ENCODE measurements around the gene ERBB4. TPM values are rescaled to one million over a fixed set of nuclear protein-coding genes. Genes with fewer than 3 reads are reported as not detected.
A peak's percentile ranks its signal among the peaks of the same experiment; 100 is the strongest.

ERBB4 gene
- total RNA-seq, 6 donors from 2014 or later = 3.3 to 24.2 (median 11.7) TPM

- TF ChIP-seq POLR2A (IDR thresholded peaks at IDR 0.05) (no peak), CTCF (IDR thresholded peaks at IDR 0.05) (no peak), EP300 (IDR thresholded peaks at IDR 0.05) (no peak), POLR2AphosphoS5 (IDR thresholded peaks at IDR 0.05) (no peak)
- 24 to 60% methylated on average over 2 of the region's 2 CpGs for WGBS, 2 donors
- no peaks in the 10 kb centered on the region for H3K36me3 ChIP-seq
- no peak overlapping the region for H3K4me3 ChIP-seq
- no peaks in the 10 kb centered on the region for H3K27me3 ChIP-seq
- ATAC-seq (ENCODE audit: low FRiP score in 2 of 2) (no peak), DNase-seq (no peak)
- H3K4me1 ChIP-seq = no peaks in the 10 kb centered on the region
- H3K27ac ChIP-seq = no peak overlapping the region
- H3K9me3 ChIP-seq = no peaks in the 10 kb centered on the region
These were observed 309.8 kb downstream of the ERBB4 start for GRCh38 chr2:212228743-212229171.

DNA sequence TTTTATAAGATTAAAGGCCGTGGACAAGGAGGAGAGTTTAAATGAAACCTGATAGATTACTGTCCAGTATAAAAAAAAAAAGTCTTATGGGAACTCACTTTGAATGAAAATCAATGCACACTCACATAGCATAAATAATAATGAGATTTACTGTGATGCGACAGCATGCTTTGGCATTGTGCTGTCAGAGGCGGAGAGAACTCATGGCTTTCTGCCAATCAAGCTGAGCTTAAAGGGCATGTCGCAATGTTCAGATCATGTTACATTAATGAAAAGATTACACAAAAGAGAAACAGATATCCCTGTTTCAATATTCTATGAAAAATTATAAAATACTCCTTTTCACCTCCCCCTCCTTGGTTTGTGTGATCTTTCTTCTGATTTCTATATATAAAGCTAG is 310.8 kb downstream of the ERBB4 start:
- H3K27ac ChIP-seq = no peak overlapping the region
- no peaks in the 10 kb centered on the region for H3K36me3 ChIP-seq
- H3K4me1 ChIP-seq = no peaks in the 10 kb centered on the region
- DNase-seq = peak in 1 of 2 donors; percentile 56
- no peaks in the 10 kb centered on the region for H3K9me3 ChIP-seq
- no peak for ATAC-seq (ENCODE audit: low FRiP score in 2 of 2)
- H3K27me3 ChIP-seq = no peaks in the 10 kb centered on the region
- 36 to 38% methylated on average over 4 of the region's 4 CpGs for WGBS, 2 donors
- H3K4me3 ChIP-seq = no peak overlapping the region
- TF ChIP-seq EP300 (IDR thresholded peaks at IDR 0.05) (no peak), POLR2AphosphoS5 (IDR thresholded peaks at IDR 0.05) (no peak), POLR2A (IDR thresholded peaks at IDR 0.05) (no peak), CTCF (IDR thresholded peaks at IDR 0.05) (no peak)

DNA sequence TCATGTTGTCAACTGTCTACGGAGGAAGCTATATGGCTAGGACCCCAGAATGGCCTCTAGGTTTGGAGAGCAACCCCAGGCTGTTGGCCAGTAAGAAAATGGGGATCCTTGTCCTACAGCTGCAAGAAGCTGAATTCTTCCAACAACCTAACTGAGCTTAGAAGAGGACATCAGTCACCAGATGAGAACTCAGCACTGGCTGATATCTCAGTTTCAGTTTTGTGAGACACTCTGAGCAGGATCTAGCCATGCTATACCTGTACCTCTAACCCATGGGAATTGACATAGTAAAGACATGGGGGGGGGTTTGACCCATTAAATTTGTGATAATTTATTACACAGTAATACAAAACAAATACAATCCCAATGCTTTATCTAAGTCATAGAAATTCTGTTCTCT is 312.5 kb downstream of the ERBB4 start:
- TF ChIP-seq EP300 (IDR thresholded peaks at IDR 0.05) (no peak), CTCF (IDR thresholded peaks at IDR 0.05) (no peak), POLR2AphosphoS5 (IDR thresholded peaks at IDR 0.05) (no peak), POLR2A (IDR thresholded peaks at IDR 0.05) (no peak)
- no peak for ATAC-seq (ENCODE audit: low FRiP score in 2 of 2)

DNA sequence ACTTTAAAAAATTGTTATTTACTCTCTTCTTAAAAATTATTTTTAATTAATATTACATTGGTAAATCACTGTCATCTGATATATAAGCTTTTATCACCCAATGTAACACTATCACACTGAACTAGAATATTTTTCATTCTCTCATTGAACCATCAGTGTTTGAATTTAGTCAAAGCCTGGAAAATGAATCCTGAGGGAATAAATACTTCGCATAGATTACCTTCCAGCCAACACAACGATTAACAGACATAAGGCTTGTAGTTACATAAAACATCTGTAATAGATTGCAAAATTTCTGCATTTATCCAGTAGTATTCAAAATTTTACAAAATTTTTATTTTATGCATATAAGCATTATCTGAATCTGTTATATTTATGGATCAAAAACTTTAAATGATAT is 314.9 kb downstream of the ERBB4 start:
- H3K9me3 ChIP-seq = no peaks in the 10 kb centered on the region
- no peaks in the 10 kb centered on the region for H3K36me3 ChIP-seq
- H3K4me3 ChIP-seq = no peak overlapping the region
- no peak overlapping the region for H3K27ac ChIP-seq
- ATAC-seq (ENCODE audit: low FRiP score in 2 of 2) (no peak), DNase-seq (no peak)
- no peaks in the 10 kb centered on the region for H3K4me1 ChIP-seq
- WGBS, 2 donors = 74 to 83% methylated on average over 2 of the region's 2 CpGs
- H3K27me3 ChIP-seq = no peaks in the 10 kb centered on the region
- TF ChIP-seq EP300 (IDR thresholded peaks at IDR 0.05) (no peak), POLR2A (IDR thresholded peaks at IDR 0.05) (no peak), POLR2AphosphoS5 (IDR thresholded peaks at IDR 0.05) (no peak), CTCF (IDR thresholded peaks at IDR 0.05) (no peak)

More for the DNA sequence above, 312.5 kb downstream of the ERBB4 start:
- 89% methylated on average over 1 of the region's 1 CpG for WGBS, 2 donors
- Histone ChIP-seq H3K27me3 (no peaks in the 10 kb centered on the region), H3K27ac (no peak overlapping the region), H3K36me3 (no peaks in the 10 kb centered on the region), H3K4me1 (no peaks in the 10 kb centered on the region), H3K4me3 (no peak overlapping the region), H3K9me3 (no peaks in the 10 kb centered on the region)
- DNase-seq = no peak

- no peaks in the 10 kb centered on the region for H3K36me3 ChIP-seq
- H3K9me3 ChIP-seq = no peaks in the 10 kb centered on the region
- WGBS, 2 donors = 38 to 57% methylated on average over 1 of the region's 1 CpG
- TF ChIP-seq POLR2A (IDR thresholded peaks at IDR 0.05) = no peak
- no peak for TF ChIP-seq CTCF (IDR thresholded peaks at IDR 0.05)
- TF ChIP-seq EP300 (IDR thresholded peaks at IDR 0.05) = no peak
- no peak for TF ChIP-seq POLR2AphosphoS5 (IDR thresholded peaks at IDR 0.05)
- no peaks in the 10 kb centered on the region for H3K4me1 ChIP-seq
- ATAC-seq (ENCODE audit: low FRiP score in 2 of 2) = no peak
- no peak overlapping the region for H3K4me3 ChIP-seq
- H3K27me3 ChIP-seq = no peaks in the 10 kb centered on the region
- DNase-seq = no peak
- H3K27ac ChIP-seq = no peak overlapping the region
These were observed 325.4 kb downstream of the ERBB4 start for GRCh38 chr2:212213191-212213590.
